Measurements from ENCODE around the gene COA7.
A peak's percentile ranks its signal among the peaks of the same experiment; 100 is the strongest.

The COA7 gene

DNA sequence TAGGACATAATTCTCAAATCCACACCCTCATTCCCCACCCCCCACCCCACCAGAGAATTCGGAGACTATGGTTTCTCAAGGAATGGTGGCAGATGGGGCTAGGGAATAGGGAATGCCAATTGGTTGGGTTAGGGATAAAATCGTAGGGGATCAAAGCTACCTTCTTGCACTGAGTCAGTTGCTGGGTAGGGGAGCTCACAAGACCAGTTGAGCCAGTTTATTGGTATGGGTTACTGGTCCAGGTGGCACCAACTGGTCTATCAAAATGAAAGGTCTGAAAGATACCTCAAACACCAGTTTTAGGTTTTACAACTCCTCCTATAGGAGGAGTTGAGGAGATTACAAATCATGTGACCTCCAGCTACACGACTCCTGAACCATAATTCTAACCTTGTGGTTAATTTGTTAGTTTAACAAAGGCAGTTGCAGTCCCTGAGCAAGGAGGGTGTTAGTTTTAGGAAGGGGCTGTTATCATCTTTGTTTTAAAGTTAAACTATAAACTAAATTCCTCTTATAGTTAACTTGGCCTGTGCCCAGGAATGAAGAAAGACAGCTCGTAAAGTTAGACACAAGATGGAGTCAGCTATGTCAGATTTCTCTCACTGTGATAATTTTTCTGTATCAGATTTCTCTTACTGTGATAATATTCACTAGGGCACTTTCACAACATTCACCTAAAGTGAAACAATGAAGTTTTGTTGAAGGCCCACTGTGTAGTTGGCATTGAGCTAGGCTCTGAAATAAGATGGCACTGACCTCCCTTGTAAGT, 62.6 kb downstream of the COA7 start:
- peak overlapping the region; percentile 97 for H3K9ac ChIP-seq (ENCODE audit: low read length)
- peak overlapping the region; percentile 96 for H3K27ac ChIP-seq (ENCODE audit: low read depth, low read length)
- no peak overlapping the region for H2AFZ ChIP-seq (ENCODE audit: low read depth, low read length, severe bottlenecking)
- peaks cover 76% of the 10 kb centered on the region for H3K79me2 ChIP-seq (ENCODE audit: insufficient read depth, low read length)
- peaks cover 32% of the 10 kb centered on the region for H3F3A ChIP-seq (ENCODE audit: insufficient read depth)
- H3K4me2 ChIP-seq (ENCODE audit: low read depth, low read length, poor library complexity, severe bottlenecking), result peak overlapping the region; percentile 80
- H3K9me3 ChIP-seq (ENCODE audit: insufficient read depth, low read length), result no peaks in the 10 kb centered on the region
- no peaks in the 10 kb centered on the region for H3K9me2 ChIP-seq (replicated peaks; ENCODE audit: insufficient read depth, low read length)
- no peaks in the 10 kb centered on the region for H3K27me3 ChIP-seq (ENCODE audit: low read length)
- no peaks in the 10 kb centered on the region for H4K20me1 ChIP-seq (ENCODE audit: low read depth, low read length)
- H3K36me3 ChIP-seq (ENCODE audit: low read length), result no peaks in the 10 kb centered on the region
- peak overlapping the region; percentile 61 for H3K4me3 ChIP-seq (ENCODE audit: insufficient read depth, low read length, poor library complexity, severe bottlenecking)
- no peak for TF ChIP-seq EZH2phosphoT487 (conservative IDR thresholded peaks at IDR 0.05; ENCODE audit: low read length)
- TF ChIP-seq, protein P1, sequence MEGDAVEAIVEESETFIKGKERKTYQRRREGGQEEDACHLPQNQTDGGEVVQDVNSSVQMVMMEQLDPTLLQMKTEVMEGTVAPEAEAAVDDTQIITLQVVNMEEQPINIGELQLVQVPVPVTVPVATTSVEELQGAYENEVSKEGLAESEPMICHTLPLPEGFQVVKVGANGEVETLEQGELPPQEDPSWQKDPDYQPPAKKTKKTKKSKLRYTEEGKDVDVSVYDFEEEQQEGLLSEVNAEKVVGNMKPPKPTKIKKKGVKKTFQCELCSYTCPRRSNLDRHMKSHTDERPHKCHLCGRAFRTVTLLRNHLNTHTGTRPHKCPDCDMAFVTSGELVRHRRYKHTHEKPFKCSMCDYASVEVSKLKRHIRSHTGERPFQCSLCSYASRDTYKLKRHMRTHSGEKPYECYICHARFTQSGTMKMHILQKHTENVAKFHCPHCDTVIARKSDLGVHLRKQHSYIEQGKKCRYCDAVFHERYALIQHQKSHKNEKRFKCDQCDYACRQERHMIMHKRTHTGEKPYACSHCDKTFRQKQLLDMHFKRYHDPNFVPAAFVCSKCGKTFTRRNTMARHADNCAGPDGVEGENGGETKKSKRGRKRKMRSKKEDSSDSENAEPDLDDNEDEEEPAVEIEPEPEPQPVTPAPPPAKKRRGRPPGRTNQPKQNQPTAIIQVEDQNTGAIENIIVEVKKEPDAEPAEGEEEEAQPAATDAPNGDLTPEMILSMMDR (IDR thresholded peaks at IDR 0.05; ENCODE audit: insufficient read depth, low read length, poor library complexity, severe bottlenecking), result no peak

Measured in SU-DHL-6 (cell line).